GM21423 (cell line): ENCODE measurements around the gene SLC45A1.
"Not testable (repeated sequence)": the region's sequence is repeated elsewhere in the genome, so short reads cannot be mapped to it uniquely, and the experiment has no call there.

Experiments used
- ATAC-seq: cut with Tn5 transposase; IDR thresholded peaks from one replicate; pipeline ENCODE4 v1.9.1; 2021; ENCODE audit warnings: mild to moderate bottlenecking, moderate library complexity; ENCODE audit not compliant: unreplicated experiment

The SLC45A1 gene

GRCh38 chr1:8365661-8366362, 47.9 kb downstream of the SLC45A1 start:
- no peak for ATAC-seq

GRCh38 chr1:8367571-8368194, 49.8 kb downstream of the SLC45A1 start:
- no peak for ATAC-seq

GRCh38 chr1:8368956-8369639, 51.2 kb downstream of the SLC45A1 start:
- ATAC-seq = no peak

- ATAC-seq = no peak
Observed at GRCh38 chr1:8370046-8370881, 52.4 kb downstream of the SLC45A1 start.

- no peak for ATAC-seq
Observed at GRCh38 chr1:8370905-8371315, 53.0 kb downstream of the SLC45A1 start.

- ATAC-seq = no peak
Observed at GRCh38 chr1:8371372-8371991, 53.6 kb downstream of the SLC45A1 start.

- no peak for ATAC-seq
Observed at GRCh38 chr1:8373125-8373524, 55.2 kb downstream of the SLC45A1 start.

GRCh38 chr1:8373581-8374241, 55.8 kb downstream of the SLC45A1 start:
- no peak for ATAC-seq

GRCh38 chr1:8374356-8374755, 56.4 kb downstream of the SLC45A1 start:
- ATAC-seq = no peak

- no peak for ATAC-seq
Observed at GRCh38 chr1:8374812-8375211, 56.9 kb downstream of the SLC45A1 start.

- ATAC-seq = no peak
Observed at GRCh38 chr1:8376358-8376840, 58.5 kb downstream of the SLC45A1 start.

- no peak for ATAC-seq
Observed at GRCh38 chr1:8377271-8377981, 59.5 kb downstream of the SLC45A1 start.

- no peak for ATAC-seq
Observed at GRCh38 chr1:8378178-8378577, 60.3 kb downstream of the SLC45A1 start.

GRCh38 chr1:8378981-8379470, 61.1 kb downstream of the SLC45A1 start:
- ATAC-seq = no peak

- no peak for ATAC-seq
Observed at GRCh38 chr1:8379513-8380186, 61.7 kb downstream of the SLC45A1 start.

- not testable (repeated sequence) for ATAC-seq
Observed at GRCh38 chr1:8380310-8380709, 62.4 kb downstream of the SLC45A1 start.

- ATAC-seq = no peak
Observed at GRCh38 chr1:8381618-8382017, 63.7 kb downstream of the SLC45A1 start.

- ATAC-seq = no peak
Observed at GRCh38 chr1:8382051-8382505, 64.2 kb downstream of the SLC45A1 start.
